Measurements from ENCODE around the gene RABGGTB.

- TF ChIP-seq, protein P1, sequence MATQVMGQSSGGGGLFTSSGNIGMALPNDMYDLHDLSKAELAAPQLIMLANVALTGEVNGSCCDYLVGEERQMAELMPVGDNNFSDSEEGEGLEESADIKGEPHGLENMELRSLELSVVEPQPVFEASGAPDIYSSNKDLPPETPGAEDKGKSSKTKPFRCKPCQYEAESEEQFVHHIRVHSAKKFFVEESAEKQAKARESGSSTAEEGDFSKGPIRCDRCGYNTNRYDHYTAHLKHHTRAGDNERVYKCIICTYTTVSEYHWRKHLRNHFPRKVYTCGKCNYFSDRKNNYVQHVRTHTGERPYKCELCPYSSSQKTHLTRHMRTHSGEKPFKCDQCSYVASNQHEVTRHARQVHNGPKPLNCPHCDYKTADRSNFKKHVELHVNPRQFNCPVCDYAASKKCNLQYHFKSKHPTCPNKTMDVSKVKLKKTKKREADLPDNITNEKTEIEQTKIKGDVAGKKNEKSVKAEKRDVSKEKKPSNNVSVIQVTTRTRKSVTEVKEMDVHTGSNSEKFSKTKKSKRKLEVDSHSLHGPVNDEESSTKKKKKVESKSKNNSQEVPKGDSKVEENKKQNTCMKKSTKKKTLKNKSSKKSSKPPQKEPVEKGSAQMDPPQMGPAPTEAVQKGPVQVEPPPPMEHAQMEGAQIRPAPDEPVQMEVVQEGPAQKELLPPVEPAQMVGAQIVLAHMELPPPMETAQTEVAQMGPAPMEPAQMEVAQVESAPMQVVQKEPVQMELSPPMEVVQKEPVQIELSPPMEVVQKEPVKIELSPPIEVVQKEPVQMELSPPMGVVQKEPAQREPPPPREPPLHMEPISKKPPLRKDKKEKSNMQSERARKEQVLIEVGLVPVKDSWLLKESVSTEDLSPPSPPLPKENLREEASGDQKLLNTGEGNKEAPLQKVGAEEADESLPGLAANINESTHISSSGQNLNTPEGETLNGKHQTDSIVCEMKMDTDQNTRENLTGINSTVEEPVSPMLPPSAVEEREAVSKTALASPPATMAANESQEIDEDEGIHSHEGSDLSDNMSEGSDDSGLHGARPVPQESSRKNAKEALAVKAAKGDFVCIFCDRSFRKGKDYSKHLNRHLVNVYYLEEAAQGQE (IDR thresholded peaks at IDR 0.05; ENCODE audit: insufficient read depth in 1 of 2, low read depth in 2 of 2, low read length in 2 of 2), result no peak
- TF ChIP-seq TAF1 (IDR thresholded peaks at IDR 0.05; ENCODE audit: borderline replicate concordance, insufficient read depth, low read length), result no peak
Observed at GRCh38 chr1:75765697-75766355, 20.2 kb upstream of the RABGGTB start.

Data from PFSK-1 (cell line).